H1 (cell line): Measurements from ENCODE around the gene MPC1. TPM values are rescaled to one million over a fixed set of nuclear protein-coding genes. Genes with fewer than 3 reads are reported as not detected.

Experiments
- CTCF ChIA-PET: fragments of 300-600 bp; sonication (Branson Sonifier 250); formaldehyde crosslinking; loops from one replicate; lab custom pipeline; 2021; ENCODE audit not compliant: partially characterized antibody; lab: Charles Lee
- POLR2A ChIA-PET: fragments of 300-600 bp; sonication (Branson Sonifier 250); formaldehyde crosslinking; loops from one replicate; lab custom pipeline; 2021; ENCODE audit warnings: inconsistent platforms; ENCODE audit not compliant: partially characterized antibody; lab: Charles Lee
- DNase-seq, 2 experiments: peaks; one replicate each; pipeline versions ENCODE4 v3.0.0 to v3.0.0-alpha.2; 2010 to 2022; ENCODE audit warnings: low spot score in 2 of 2, low read depth in 1 of 2, mixed read lengths in 1 of 2
- FAIRE-seq: peaks from 2 replicates; lab custom pipeline; 2011; peaks lifted over from hg19 to GRCh38; lab: Jason Lieb, UNC
- H2AFZ ChIP-seq: 2 replicates; pipeline ENCODE4 v1.8.1; 2012; ENCODE audit warnings: low read length, inconsistent platforms
- H2AK5ac ChIP-seq: 2 replicates; pipeline ENCODE4 v1.6.1; 2013; ENCODE audit warnings: low read depth, low read length
- H2BK120ac ChIP-seq: replicated peaks from 2 replicates; pipeline ENCODE3; 2013; ENCODE audit warnings: low read depth, low read length, inconsistent platforms
- H2BK12ac ChIP-seq: 2 replicates; pipeline ENCODE4 v1.6.1; 2013; ENCODE audit warnings: low read depth, low read length
- H2BK15ac ChIP-seq: 2 replicates; pipeline ENCODE4 v1.6.1; 2013; ENCODE audit warnings: low read length
- H2BK20ac ChIP-seq: 2 replicates; pipeline ENCODE4 v1.6.1; 2013; ENCODE audit warnings: low read length
- H2BK5ac ChIP-seq: 2 replicates; pipeline ENCODE4 v1.6.1; 2013; ENCODE audit warnings: low read depth, low read length
- H3K14ac ChIP-seq: 2 replicates; pipeline ENCODE4 v1.6.1; 2013; ENCODE audit warnings: inconsistent platforms; ENCODE audit not compliant: insufficient read length
- H3K18ac ChIP-seq: 2 replicates; pipeline ENCODE4 v1.6.1; 2013; ENCODE audit warnings: low read length; ENCODE audit errors: extremely low read depth
- H3K23ac ChIP-seq: 2 replicates; pipeline ENCODE4 v1.6.1; 2013; ENCODE audit warnings: inconsistent platforms; ENCODE audit not compliant: insufficient read length
- H3K23me2 ChIP-seq: 2 replicates; pipeline ENCODE4 v1.6.1; 2013; ENCODE audit warnings: low read depth, low read length
- H3K27ac ChIP-seq: 2 replicates; pipeline ENCODE4 v1.6.1; 2011; ENCODE audit warnings: low read depth, low read length, inconsistent platforms
- H3K27me3 ChIP-seq, 4 experiments: replicated peaks in 1 of 4; 1 replicate in 1 of 4; 2 replicates in 3 of 4; pipeline versions ENCODE4 v1.6.1 to v1.8.1; 2011 to 2013; ENCODE audit warnings: low read length in 3 of 4, mild to moderate bottlenecking in 3 of 4, inconsistent platforms in 2 of 4, mixed read lengths in 2 of 4, moderate library complexity in 1 of 4; ENCODE audit not compliant: control insufficient read depth in 3 of 4, insufficient read depth in 3 of 4; ENCODE audit errors: extremely low read depth in 1 of 4
- H3K36me3 ChIP-seq, 4 experiments: 2 replicates each; pipeline versions ENCODE4 v1.6.1 to v1.8.1; 2011 to 2013; ENCODE audit warnings: mild to moderate bottlenecking in 4 of 4, low read length in 3 of 4, moderate library complexity in 2 of 4, control low read depth in 1 of 4, inconsistent platforms in 1 of 4; ENCODE audit not compliant: insufficient read depth in 4 of 4, control insufficient read depth in 2 of 4
- H3K4ac ChIP-seq: replicated peaks from 2 replicates; pipeline ENCODE3; 2013; ENCODE audit warnings: low read length, low read depth, mixed read lengths, inconsistent platforms; ENCODE audit not compliant: insufficient read length
- H3K4me1 ChIP-seq, 4 experiments: replicated peaks in 1 of 4; 1 replicate in 1 of 4; 2 replicates in 3 of 4; pipeline versions ENCODE4 v1.6.1 to v1.8.1; 2011 to 2013; ENCODE audit warnings: low read length in 3 of 4, inconsistent platforms in 2 of 4, mixed read lengths in 1 of 4; ENCODE audit not compliant: insufficient read depth in 4 of 4, control insufficient read depth in 3 of 4
- H3K4me2 ChIP-seq, 2 experiments: 2 replicates each; pipeline versions ENCODE4 v1.6.1 to v1.8.1; 2011 to 2013; ENCODE audit warnings: low read depth in 2 of 2, low read length in 2 of 2, control low read depth in 1 of 2, inconsistent platforms in 1 of 2, mild to moderate bottlenecking in 1 of 2; ENCODE audit not compliant: insufficient read depth in 1 of 2
- H3K4me3 ChIP-seq, 4 experiments: fragments of 200-600, 300-600 bp in 1 of 4; sonication (generic), shearing (Covaris generic), sonication (Bioruptor Twin) in 1 of 4; 2 replicates each; pipeline versions ENCODE4 v1.5.1 to v1.8.1; 2011 to 2016; ENCODE audit warnings: low read length in 4 of 4, low read depth in 3 of 4, control low read depth in 2 of 4, inconsistent platforms in 2 of 4, mild to moderate bottlenecking in 2 of 4, mixed read lengths in 1 of 4, moderate library complexity in 1 of 4; ENCODE audit not compliant: insufficient read depth in 2 of 4; ENCODE audit errors: extremely low read depth in 1 of 4
- H3K56ac ChIP-seq: replicated peaks from 2 replicates; pipeline ENCODE3; 2013; ENCODE audit warnings: low read depth, mild to moderate bottlenecking, mixed read lengths, low read length, inconsistent platforms; ENCODE audit not compliant: insufficient read length
- H3K79me1 ChIP-seq: 2 replicates; pipeline ENCODE4 v1.6.1; 2013; ENCODE audit warnings: low read depth, low read length, control low read depth
- H3K79me2 ChIP-seq, 2 experiments: 2 replicates each; pipeline versions ENCODE4 v1.6.1 to v1.8.1; 2012 to 2013; ENCODE audit warnings: low read length in 2 of 2, mild to moderate bottlenecking in 2 of 2, inconsistent platforms in 1 of 2; ENCODE audit not compliant: insufficient read depth in 2 of 2, control insufficient read depth in 1 of 2
- H3K9ac ChIP-seq, 4 experiments: replicated peaks in 1 of 4; 1 replicate in 1 of 4; 2 replicates in 3 of 4; pipeline versions ENCODE4 v1.6.1 to v1.8.1; 2011 to 2013; ENCODE audit warnings: low read depth in 3 of 4, low read length in 3 of 4, control low read depth in 2 of 4, mild to moderate bottlenecking in 2 of 4, moderate library complexity in 2 of 4, inconsistent platforms in 1 of 4; ENCODE audit errors: extremely low read depth in 1 of 4
- H3K9me3 ChIP-seq, 2 experiments: 2 replicates each; pipeline versions ENCODE4 v1.6.1 to v1.8.1; 2012 to 2013; ENCODE audit warnings: mild to moderate bottlenecking in 2 of 2, moderate library complexity in 2 of 2, control low read depth in 1 of 2, inconsistent platforms in 1 of 2, low read depth in 1 of 2, low read length in 1 of 2, mixed read lengths in 1 of 2; ENCODE audit not compliant: insufficient read depth in 2 of 2
- H4K20me1 ChIP-seq, 2 experiments: replicated peaks in 1 of 2; 2 replicates each; pipeline versions ENCODE3 to v1.8.1; 2011 to 2013; ENCODE audit warnings: inconsistent platforms in 2 of 2, low read length in 2 of 2, mild to moderate bottlenecking in 1 of 2; ENCODE audit not compliant: insufficient read depth in 2 of 2, control insufficient read depth in 1 of 2
- H4K5ac ChIP-seq: 2 replicates; pipeline ENCODE4 v1.6.1; 2013; ENCODE audit warnings: low read length, low read depth, mixed read lengths, inconsistent platforms; ENCODE audit not compliant: insufficient read length
- H4K8ac ChIP-seq: 2 replicates; pipeline ENCODE4 v1.8.0; 2013; ENCODE audit warnings: mild to moderate bottlenecking, moderate library complexity, low read length, inconsistent platforms; ENCODE audit not compliant: insufficient read depth; ENCODE audit errors: extremely low read depth
- H4K91ac ChIP-seq: replicated peaks from 2 replicates; pipeline ENCODE3; 2013; ENCODE audit warnings: low read length, mixed read lengths, inconsistent platforms; ENCODE audit not compliant: insufficient read length
- EGR1 ChIP-seq: IDR thresholded peaks from 2 replicates; pipeline ENCODE4 v1.6.1; 2011; ENCODE audit warnings: low read depth, low read length, borderline replicate concordance
- RAD21 ChIP-seq, 2 experiments: IDR thresholded peaks in 1 of 2; conservative IDR thresholded peaks in 1 of 2; 2 replicates each; pipeline ENCODE4 v1.6.1; 2011; ENCODE audit warnings: low read depth in 2 of 2, low read length in 2 of 2, improper control_type of control experiment in 1 of 2, inconsistent platforms in 1 of 2, mild to moderate bottlenecking in 1 of 2, moderate library complexity in 1 of 2
- WGBS, 2 experiments: shearing (Covaris generic) in 1 of 2; methylation state at CpG; one replicate each; pipeline versions ENCODE4 v1.1.6 to v1.1.7; 2013 to 2015; ENCODE audit warnings: low lambda C conversion rate in 2 of 2, mixed read lengths in 2 of 2, inconsistent platforms in 1 of 2, low coverage in 1 of 2, missing lambda C conversion rate in 1 of 2; ENCODE audit not compliant: insufficient replicate concordance in 2 of 2, insufficient coverage in 1 of 2, insufficient read length in 1 of 2; ENCODE audit errors: extremely low coverage in 1 of 2, missing lambda C conversion rate in 1 of 2; 5-methylcytosine and 5-hydroxymethylcytosine counted together
- polyA plus RNA-seq, 7 experiments: library from polyadenylated mRNA; depleted of rRNA in 3 of 7; stranded (reverse) in 5 of 7; unstranded in 2 of 7; fragments of >200 nt in 5 of 7; fragments of 200-250 nt in 2 of 7; gene quantifications; 1 replicate in 5 of 7; 2 replicates in 1 of 7; 4 replicates in 1 of 7; pipeline versions ENCODE4 v1.2.1 to v1.2.3, GENCODE V29; 2011 to 2013; ENCODE audit warnings: missing spikeins in 2 of 7, mixed read lengths in 2 of 7
- total RNA-seq: library from RNA; stranded (reverse); fragmentation: NEBNext Ultra II Directional; extraction: Animal tissue kit (Norgen Biotek cat#: 25700); gene quantifications from 2 replicates; pipeline ENCODE4 v1.2.1, GENCODE V29; 2021

MPC1 gene
- total and polyA plus RNA-seq, 2 of the 8 experiments (the other 6 are each of a cell fraction or from before 2014, with no cell fraction given) = 10.2 to 12.6 TPM

DNA sequence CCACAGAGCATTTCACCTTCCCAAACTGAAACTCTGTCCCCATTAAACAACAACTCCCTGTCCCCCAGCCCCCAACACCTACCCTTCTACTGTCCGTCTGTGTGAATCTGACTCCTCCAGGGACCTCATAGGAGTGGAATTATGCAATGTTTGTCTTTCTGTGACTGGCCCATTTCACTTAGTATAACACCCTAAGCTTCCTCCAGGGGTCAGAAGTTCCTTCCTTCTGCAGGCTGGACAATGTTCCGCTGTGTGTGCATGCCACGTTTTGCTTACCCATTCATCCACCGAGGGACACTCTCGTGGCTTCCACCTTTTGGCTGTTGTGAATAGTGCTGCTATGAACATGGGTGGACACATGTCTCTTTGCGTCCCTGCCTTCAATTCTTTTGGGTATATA lies 37.6 kb upstream of the MPC1 start:
- no peak overlapping the region for H2BK120ac ChIP-seq
- H3K27me3 ChIP-seq = no peaks in the 10 kb centered on the region
- no peaks in the 10 kb centered on the region for H3K79me2 ChIP-seq
- no peak overlapping the region for H3K4me3 ChIP-seq
- no peak overlapping the region for H2AFZ ChIP-seq
- peaks cover 12% of the 10 kb centered on the region; the same call in 1 of the 2 replicates for H3K23me2 ChIP-seq
- ChIA-PET POLR2A (no interaction called here), CTCF (interaction anchor here (0.8 to 3.0 kb wide), 4 partner anchors 9 to 33 kb away, joined by 3 to 11 read pairs (median 4); no protein-coding TSS in a partner anchor)
- H3K79me1 ChIP-seq = no peaks in the 10 kb centered on the region
- H3K4me1 ChIP-seq = no peaks in the 10 kb centered on the region
- H4K20me1 ChIP-seq = peaks cover 0 to 7% of the 10 kb centered on the region in 2 experiments
- TF ChIP-seq RAD21 (IDR thresholded peaks at IDR 0.05 in 1 of 2, conservative IDR thresholded peaks at IDR 0.05 in 1 of 2; ENCODE audit: low read depth in 2 of 2, low read length in 2 of 2) = peak; percentile 4 to 7; a peak in 1 of 4 replicates
- TF ChIP-seq EGR1 = no peak
- H2BK12ac ChIP-seq = no peak overlapping the region
- H3K23ac ChIP-seq = no peak overlapping the region
- no peak overlapping the region for H3K14ac ChIP-seq
- peaks cover 4 to 9% (median 4%) of the 10 kb centered on the region in 4 experiments; a peak in 6 of 8 replicates for H3K36me3 ChIP-seq
- H2BK20ac ChIP-seq = no peak overlapping the region
- H3K4me2 ChIP-seq = no peak overlapping the region
- DNase-seq (no peak), FAIRE-seq (no peak)
- H3K56ac ChIP-seq = no peak overlapping the region
- H2BK5ac ChIP-seq = no peak overlapping the region
- no peak overlapping the region for H2BK15ac ChIP-seq
- 97% methylated on average over 6 of the region's 6 CpGs; no CpG with 5 or more reads in 1 of the 2 experiments for WGBS, 2 experiments
- no peak overlapping the region for H3K9ac ChIP-seq
- H4K91ac ChIP-seq = no peak overlapping the region
- H3K18ac ChIP-seq = no peak overlapping the region
- H3K9me3 ChIP-seq = no peaks in the 10 kb centered on the region
- H4K8ac ChIP-seq = no peak overlapping the region
- no peak overlapping the region for H2AK5ac ChIP-seq
- H4K5ac ChIP-seq = no peak overlapping the region
- no peak overlapping the region for H3K4ac ChIP-seq
- H3K27ac ChIP-seq = no peak overlapping the region
